Caco-2 (cell line): ENCODE data around the gene CLTB. TPM values are rescaled to one million over a fixed set of nuclear protein-coding genes. Genes with fewer than 3 reads are reported as not detected.

Source experiments
- BruUV-seq: library from RNA; stranded (reverse); fragments of 400-500 nt; replicated peaks from 2 replicates; lab custom pipeline; 2021; lab: Mats Ljungman, UMichigan
- CTCF ChIA-PET: fragments of 300-600 bp; sonication (Branson Sonifier 250); formaldehyde crosslinking; loops from one replicate; lab custom pipeline; 2022; ENCODE audit warnings: antibody characterized with exemption; lab: Charles Lee
- POLR2A ChIA-PET: fragments of 300-600 bp; sonication (Branson Sonifier 250); formaldehyde crosslinking; loops from one replicate; lab custom pipeline; 2022; ENCODE audit warnings: antibody characterized with exemption; lab: Charles Lee
- DNase-seq, 2 experiments: peaks; one replicate each; pipeline versions ENCODE4 v3.0.0 to v3.0.0-alpha.2; 2020 to 2022
- H3K27me3 ChIP-seq: replicated peaks from 2 replicates; pipeline ENCODE4 v1.6.0; 2011; ENCODE audit warnings: low read length; ENCODE audit not compliant: control insufficient read depth, insufficient read depth
- H3K36me3 ChIP-seq: 2 replicates; pipeline ENCODE4 v1.5.1; 2011; ENCODE audit warnings: low read length; ENCODE audit not compliant: control insufficient read depth, insufficient read depth
- H3K4me1 ChIP-seq: fragments of 250-450 bp; sonication (Bioruptor Pico); 2 replicates; pipeline ENCODE4 v1.5.1; 2020; ENCODE audit warnings: mild to moderate bottlenecking
- H3K4me3 ChIP-seq: 2 replicates; pipeline ENCODE4 v1.5.1; 2011; ENCODE audit warnings: low read depth, mild to moderate bottlenecking, control low read depth, low read length
- H3K9me3 ChIP-seq: fragments of 250-450 bp; sonication (Bioruptor Pico); 2 replicates; pipeline ENCODE4 v1.5.1; 2020; ENCODE audit warnings: mild to moderate bottlenecking, moderate library complexity
- H3K27ac Mint-ChIP-seq: one replicate; pipeline ENCODE4 v1.8.0; 2022; ENCODE audit warnings: mixed read lengths; ENCODE audit not compliant: unreplicated experiment
- H3K27me3 Mint-ChIP-seq: one replicate; pipeline ENCODE4 v1.8.0; 2022; ENCODE audit warnings: mixed read lengths; ENCODE audit not compliant: insufficient read depth, unreplicated experiment
- H3K36me3 Mint-ChIP-seq: one replicate; pipeline ENCODE4 v1.8.0; 2022; ENCODE audit warnings: mild to moderate bottlenecking, mixed read lengths; ENCODE audit not compliant: insufficient read depth, unreplicated experiment
- H3K4me1 Mint-ChIP-seq: one replicate; pipeline ENCODE4 v1.8.0; 2022; ENCODE audit warnings: low read depth, mixed read lengths; ENCODE audit not compliant: unreplicated experiment
- H3K4me3 Mint-ChIP-seq: one replicate; pipeline ENCODE4 v1.8.0; 2022; ENCODE audit warnings: mild to moderate bottlenecking, moderate library complexity, mixed read lengths; ENCODE audit not compliant: unreplicated experiment
- H3K9me3 Mint-ChIP-seq: one replicate; pipeline ENCODE4 v1.8.0; 2022; ENCODE audit warnings: mixed read lengths; ENCODE audit not compliant: unreplicated experiment
- intact Hi-C: fragments of 100-400 bp; cut with micrococcal nuclease; formaldehyde crosslinking; loops from one replicate; pipeline ENCODE4 v1.10.0; 2022; ENCODE audit not compliant: unreplicated experiment
- total RNA-seq: library from RNA; stranded (reverse); gene quantifications from 2 replicates; pipeline ENCODE4 v1.2.3, GENCODE V29; 2022
- TF ChIP-seq, protein P1 (sequence below), 2 experiments: fragments of 200-600 bp in 1 of 2; IDR thresholded peaks; 1 replicate in 1 of 2; 2 replicates in 1 of 2; pipeline versions ENCODE4 v1.5.1 to v1.8.0; 2011 to 2022; ENCODE audit warnings: antibody characterized with exemption in 1 of 2, control low read depth in 1 of 2, inconsistent platforms in 1 of 2, low read depth in 1 of 2, low read length in 1 of 2, mild to moderate bottlenecking in 1 of 2, moderate library complexity in 1 of 2; ENCODE audit not compliant: insufficient read depth in 1 of 2, severe bottlenecking in 1 of 2, unreplicated experiment in 1 of 2

The CLTB gene
- total RNA-seq, 1 experiment from 2014 or later, result 78.9 TPM

DNA sequence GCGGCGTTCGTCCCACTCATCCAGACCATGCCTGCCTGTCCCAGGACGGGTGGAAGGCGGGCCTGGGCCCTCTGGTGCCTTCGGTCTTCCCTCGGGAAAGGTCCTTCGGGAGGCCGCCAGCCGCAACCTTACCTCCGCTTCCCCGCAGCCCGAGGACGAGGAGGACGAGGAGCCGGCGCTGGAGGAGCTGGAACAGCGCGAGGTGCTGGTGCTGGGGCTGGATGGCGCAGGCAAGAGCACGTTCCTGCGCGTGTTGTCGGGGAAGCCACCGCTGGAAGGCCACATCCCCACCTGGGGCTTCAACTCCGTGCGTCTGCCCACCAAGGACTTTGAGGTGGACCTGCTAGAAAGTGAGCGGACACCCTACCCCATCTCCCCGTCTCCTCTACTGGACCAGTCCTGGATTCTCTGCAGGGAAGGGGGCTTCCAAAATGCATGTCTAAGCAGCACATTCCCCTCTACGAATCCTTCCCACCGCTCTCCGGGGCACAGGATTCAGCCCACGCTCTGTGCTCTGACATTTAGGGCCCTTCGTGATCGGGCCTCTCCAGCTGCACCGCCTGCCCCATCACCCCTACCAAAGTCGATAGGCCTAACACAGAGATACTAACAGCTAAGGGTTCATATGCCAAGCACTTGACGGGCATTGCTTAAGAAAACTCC is 50.0 kb downstream of the CLTB start:
- H3K36me3 Mint-ChIP-seq, result peaks cover 9% of the 10 kb centered on the region
- DNase-seq, result no peak
- H3K27ac Mint-ChIP-seq, result no peak overlapping the region
- no peaks in the 10 kb centered on the region for H3K27me3 ChIP-seq
- CTCF ChIA-PET, result no interaction called here
- no TSS peak for BruUV-seq
- no peak overlapping the region for H3K4me3 ChIP-seq
- peak overlapping the region; percentile 44 for H3K4me3 Mint-ChIP-seq
- peaks cover 2% of the 10 kb centered on the region for H3K27me3 Mint-ChIP-seq
- H3K9me3 Mint-ChIP-seq, result no peaks in the 10 kb centered on the region
- POLR2A ChIA-PET, result no interaction called here
- no peaks in the 10 kb centered on the region for H3K9me3 ChIP-seq
- no peaks in the 10 kb centered on the region for H3K4me1 Mint-ChIP-seq
- H3K36me3 ChIP-seq, result no peaks in the 10 kb centered on the region
- no peaks in the 10 kb centered on the region; the same call in 1 of the 2 replicates for H3K4me1 ChIP-seq
- intact Hi-C loops, result no loop called here
- TF ChIP-seq, protein P1, sequence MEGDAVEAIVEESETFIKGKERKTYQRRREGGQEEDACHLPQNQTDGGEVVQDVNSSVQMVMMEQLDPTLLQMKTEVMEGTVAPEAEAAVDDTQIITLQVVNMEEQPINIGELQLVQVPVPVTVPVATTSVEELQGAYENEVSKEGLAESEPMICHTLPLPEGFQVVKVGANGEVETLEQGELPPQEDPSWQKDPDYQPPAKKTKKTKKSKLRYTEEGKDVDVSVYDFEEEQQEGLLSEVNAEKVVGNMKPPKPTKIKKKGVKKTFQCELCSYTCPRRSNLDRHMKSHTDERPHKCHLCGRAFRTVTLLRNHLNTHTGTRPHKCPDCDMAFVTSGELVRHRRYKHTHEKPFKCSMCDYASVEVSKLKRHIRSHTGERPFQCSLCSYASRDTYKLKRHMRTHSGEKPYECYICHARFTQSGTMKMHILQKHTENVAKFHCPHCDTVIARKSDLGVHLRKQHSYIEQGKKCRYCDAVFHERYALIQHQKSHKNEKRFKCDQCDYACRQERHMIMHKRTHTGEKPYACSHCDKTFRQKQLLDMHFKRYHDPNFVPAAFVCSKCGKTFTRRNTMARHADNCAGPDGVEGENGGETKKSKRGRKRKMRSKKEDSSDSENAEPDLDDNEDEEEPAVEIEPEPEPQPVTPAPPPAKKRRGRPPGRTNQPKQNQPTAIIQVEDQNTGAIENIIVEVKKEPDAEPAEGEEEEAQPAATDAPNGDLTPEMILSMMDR (IDR thresholded peaks at IDR 0.05; ENCODE audit: insufficient read depth in 1 of 2, low read depth in 1 of 2, low read length in 1 of 2, severe bottlenecking in 1 of 2, unreplicated experiment in 1 of 2), result no peak

- H3K9me3 ChIP-seq, result no peaks in the 10 kb centered on the region
- no peak within 1 kb of the TSS for H3K27ac Mint-ChIP-seq
- H3K27me3 ChIP-seq, result no peaks in the 10 kb centered on the region
- H3K27me3 Mint-ChIP-seq, result peaks cover 2% of the 10 kb centered on the region
- peaks cover 16% of the 10 kb centered on the region for H3K36me3 Mint-ChIP-seq
- TF ChIP-seq, protein P1 (IDR thresholded peaks at IDR 0.05; ENCODE audit: insufficient read depth in 1 of 2, low read depth in 1 of 2, low read length in 1 of 2, severe bottlenecking in 1 of 2, unreplicated experiment in 1 of 2), result no peak
- peak in 1 of 2 experiments; percentile 39 for DNase-seq
- ChIA-PET CTCF (no interaction called here), POLR2A (no interaction called here)
- peak within 1 kb of the TSS; percentile 62 for H3K4me3 ChIP-seq
- no peaks in the 10 kb centered on the region for H3K9me3 Mint-ChIP-seq
- H3K36me3 ChIP-seq, result no peaks in the 10 kb centered on the region
- peak within 1 kb of the TSS; percentile 67 for H3K4me3 Mint-ChIP-seq
- no peaks in the 10 kb centered on the region for H3K4me1 Mint-ChIP-seq
- intact Hi-C loops, result no loop called here
- H3K4me1 ChIP-seq, result no peaks in the 10 kb centered on the region; the same call in 1 of the 2 replicates
- BruUV-seq, result no TSS peak
These were observed 50.7 kb downstream of the CLTB start, which contains the start of gene ARL10 for GRCh38 chr5:176365351-176366231. Gene ARL10, plus strand, starts transcription at chr5:176365487. Its CDS starts 77 bp downstream, at chr5:176365564.

DNA sequence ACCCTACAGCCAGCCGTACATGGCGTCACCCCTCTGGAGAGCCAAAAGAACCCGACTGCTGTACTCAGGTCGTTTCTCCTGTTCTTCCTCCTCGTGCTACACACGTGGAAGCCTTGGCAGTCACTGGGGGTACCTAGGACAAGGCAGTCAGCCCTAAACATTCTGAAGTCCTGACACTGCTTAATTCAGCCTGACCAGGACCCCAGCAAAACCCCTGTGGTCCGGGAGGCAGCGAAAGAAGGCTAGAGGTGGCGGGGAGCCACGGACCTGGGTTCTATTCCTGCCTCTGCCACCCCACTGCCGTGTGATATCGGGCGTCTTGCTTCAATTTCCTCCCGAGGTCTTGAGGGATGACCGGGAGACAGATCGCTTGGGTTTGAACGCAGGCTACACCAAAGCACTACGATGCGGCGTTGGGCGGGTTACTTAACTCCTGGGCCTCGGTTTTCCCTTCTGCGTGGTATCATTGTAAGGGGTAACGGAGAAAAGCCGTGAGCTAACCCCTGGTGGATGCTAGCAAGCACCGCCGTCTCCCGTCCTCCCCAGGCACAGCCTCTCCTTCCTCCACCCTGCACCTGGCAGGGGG is 51.5 kb downstream of the CLTB start:
- H3K27me3 Mint-ChIP-seq, result peaks cover 2% of the 10 kb centered on the region

More for the DNA sequence above, 51.5 kb downstream of the CLTB start:
- TF ChIP-seq, protein P1 (IDR thresholded peaks at IDR 0.05; ENCODE audit: insufficient read depth in 1 of 2, low read depth in 1 of 2, low read length in 1 of 2, severe bottlenecking in 1 of 2, unreplicated experiment in 1 of 2), result no peak
- Histone ChIP-seq H3K4me1 (no peaks in the 10 kb centered on the region; the same call in 1 of the 2 replicates), H3K36me3 (no peaks in the 10 kb centered on the region), H3K27me3 (no peaks in the 10 kb centered on the region), H3K9me3 (no peaks in the 10 kb centered on the region), H3K4me3 (peak overlapping the region; percentile 62)
- H3K4me1 Mint-ChIP-seq, result no peaks in the 10 kb centered on the region
- H3K4me3 Mint-ChIP-seq, result peak overlapping the region; percentile 67
- H3K9me3 Mint-ChIP-seq, result no peaks in the 10 kb centered on the region
- no peak for DNase-seq
- ChIA-PET CTCF (no interaction called here), POLR2A (no interaction called here)
- BruUV-seq, result no TSS peak
- intact Hi-C loops, result no loop called here
- H3K27ac Mint-ChIP-seq, result no peak overlapping the region
- peaks cover 16% of the 10 kb centered on the region for H3K36me3 Mint-ChIP-seq
